Measurements from ENCODE around the gene NFATC3. TPM values are rescaled to one million over a fixed set of nuclear protein-coding genes. Genes with fewer than 3 reads are reported as not detected.

The NFATC3 gene
- total RNA-seq, 1 experiment from 2014 or later = 33.0 TPM

DNA sequence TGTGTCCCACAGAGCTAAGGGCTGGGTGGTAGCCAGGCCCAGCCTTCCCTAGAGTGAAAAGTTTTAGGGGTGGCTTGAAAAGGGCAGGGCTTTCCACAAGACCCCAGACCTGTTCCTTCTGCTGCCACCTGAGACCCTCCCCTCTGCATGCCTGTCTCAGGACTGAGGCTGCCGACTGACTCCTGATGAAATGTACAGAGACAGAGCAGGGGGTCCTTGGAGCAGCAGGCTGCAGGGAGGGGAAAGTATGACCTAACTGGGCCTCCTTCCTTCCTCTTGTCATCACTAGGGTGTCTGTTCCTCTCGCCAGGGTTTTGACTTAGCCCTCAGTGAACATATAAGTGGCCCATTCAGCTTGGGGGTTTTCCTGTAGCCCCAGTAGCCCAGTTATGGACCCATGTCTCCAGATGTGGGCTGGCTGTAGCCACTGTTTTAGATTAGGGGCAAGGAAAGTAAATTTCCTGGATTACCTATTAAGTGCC, 14.9 kb upstream of the NFATC3 start:
- no peak overlapping the region for H2BK5ac ChIP-seq (ENCODE audit: insufficient read length, low read length)
- H2BK20ac ChIP-seq (ENCODE audit: low read depth, low read length, poor library complexity, severe bottlenecking) = no peak overlapping the region
- no peak overlapping the region for H3K4ac ChIP-seq (ENCODE audit: low read depth, low read length)
- no peak overlapping the region for H4K8ac ChIP-seq (replicated peaks; ENCODE audit: insufficient read length, low read depth, low read length)
- H3K27ac ChIP-seq (ENCODE audit: insufficient read length, low read depth, low read length) = no peak overlapping the region
- Mint-ChIP-seq H3K27ac (no peak overlapping the region; a peak in 1 of 7 replicates), H3K4me3 (no peak overlapping the region), H3K36me3 (ENCODE audit: insufficient read depth in 1 of 3, low read depth in 3 of 3) (peaks cover 18 to 64% (median 45%) of the 10 kb centered on the region in 3 experiments), H3K4me1 (no peaks in the 10 kb centered on the region), H3K27me3 (ENCODE audit: low read depth) (no peaks in the 10 kb centered on the region), H3K9me3 (no peaks in the 10 kb centered on the region)
- no peak overlapping the region for H2AFZ ChIP-seq (ENCODE audit: low read length)
- no peaks in the 10 kb centered on the region for H3K79me1 ChIP-seq (ENCODE audit: insufficient read depth, low read depth, low read length, poor library complexity, severe bottlenecking)
- H3K23me2 ChIP-seq (ENCODE audit: insufficient read length, low read depth, low read length, poor library complexity, severe bottlenecking) = no peaks in the 10 kb centered on the region
- H3K27me3 ChIP-seq (ENCODE audit: insufficient read depth, low read length) = no peaks in the 10 kb centered on the region
- no peak overlapping the region for H4K91ac ChIP-seq (ENCODE audit: insufficient read length, low read depth, low read length)
- no peak overlapping the region for H2BK120ac ChIP-seq (ENCODE audit: low read depth, low read length, poor library complexity, severe bottlenecking)
- H3K9ac ChIP-seq (ENCODE audit: extremely low read depth, insufficient read length, low read length) = no peak overlapping the region
- H3K4me1 ChIP-seq (ENCODE audit: insufficient read depth, low read length) = no peaks in the 10 kb centered on the region
- no peak overlapping the region for H2BK15ac ChIP-seq (ENCODE audit: low read depth, low read length)
- H3K79me2 ChIP-seq (ENCODE audit: insufficient read depth, low read length) = no peaks in the 10 kb centered on the region
- no peak overlapping the region for H4K5ac ChIP-seq (ENCODE audit: insufficient read length, low read depth, low read length)
- no peak overlapping the region for H3K56ac ChIP-seq (ENCODE audit: insufficient read length, low read depth, low read length)
- H3T11ph ChIP-seq (ENCODE audit: low read length) = no peak overlapping the region
- TF ChIP-seq, protein P1, sequence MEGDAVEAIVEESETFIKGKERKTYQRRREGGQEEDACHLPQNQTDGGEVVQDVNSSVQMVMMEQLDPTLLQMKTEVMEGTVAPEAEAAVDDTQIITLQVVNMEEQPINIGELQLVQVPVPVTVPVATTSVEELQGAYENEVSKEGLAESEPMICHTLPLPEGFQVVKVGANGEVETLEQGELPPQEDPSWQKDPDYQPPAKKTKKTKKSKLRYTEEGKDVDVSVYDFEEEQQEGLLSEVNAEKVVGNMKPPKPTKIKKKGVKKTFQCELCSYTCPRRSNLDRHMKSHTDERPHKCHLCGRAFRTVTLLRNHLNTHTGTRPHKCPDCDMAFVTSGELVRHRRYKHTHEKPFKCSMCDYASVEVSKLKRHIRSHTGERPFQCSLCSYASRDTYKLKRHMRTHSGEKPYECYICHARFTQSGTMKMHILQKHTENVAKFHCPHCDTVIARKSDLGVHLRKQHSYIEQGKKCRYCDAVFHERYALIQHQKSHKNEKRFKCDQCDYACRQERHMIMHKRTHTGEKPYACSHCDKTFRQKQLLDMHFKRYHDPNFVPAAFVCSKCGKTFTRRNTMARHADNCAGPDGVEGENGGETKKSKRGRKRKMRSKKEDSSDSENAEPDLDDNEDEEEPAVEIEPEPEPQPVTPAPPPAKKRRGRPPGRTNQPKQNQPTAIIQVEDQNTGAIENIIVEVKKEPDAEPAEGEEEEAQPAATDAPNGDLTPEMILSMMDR (conservative IDR thresholded peaks at IDR 0.05) = no peak
- H2BK12ac ChIP-seq (ENCODE audit: insufficient read length, low read depth, low read length) = no peak overlapping the region
- no peak overlapping the region for H3K14ac ChIP-seq (ENCODE audit: insufficient read depth, low read length)
- H3K23ac ChIP-seq (ENCODE audit: insufficient read length, low read depth, low read length) = no peak overlapping the region
- H2AK5ac ChIP-seq (ENCODE audit: insufficient read length, low read length) = no peak overlapping the region
- WGBS (ENCODE audit: extremely low coverage, insufficient read length, low lambda C conversion rate) = no CpG with 5 or more reads among the region's 2 CpGs
- H3K18ac ChIP-seq (ENCODE audit: insufficient read length, low read depth, low read length) = no peak overlapping the region
- H3K4me2 ChIP-seq (ENCODE audit: insufficient read depth, insufficient read length, low read length) = no peak overlapping the region
- no peaks in the 10 kb centered on the region for H4K20me1 ChIP-seq (ENCODE audit: control insufficient read depth, insufficient read depth, insufficient read length)
- H3K9me3 ChIP-seq (ENCODE audit: control insufficient read depth, low read depth, low read length) = no peaks in the 10 kb centered on the region
- no peak for DNase-seq
